ENCODE results near the gene CYP4F3. TPM values are rescaled to one million over a fixed set of nuclear protein-coding genes. Genes with fewer than 3 reads are reported as not detected.
"Not testable (repeated sequence)": the region's sequence is repeated elsewhere in the genome, so short reads cannot be mapped to it uniquely, and the experiment has no call there.

Gene CYP4F3, protein sequence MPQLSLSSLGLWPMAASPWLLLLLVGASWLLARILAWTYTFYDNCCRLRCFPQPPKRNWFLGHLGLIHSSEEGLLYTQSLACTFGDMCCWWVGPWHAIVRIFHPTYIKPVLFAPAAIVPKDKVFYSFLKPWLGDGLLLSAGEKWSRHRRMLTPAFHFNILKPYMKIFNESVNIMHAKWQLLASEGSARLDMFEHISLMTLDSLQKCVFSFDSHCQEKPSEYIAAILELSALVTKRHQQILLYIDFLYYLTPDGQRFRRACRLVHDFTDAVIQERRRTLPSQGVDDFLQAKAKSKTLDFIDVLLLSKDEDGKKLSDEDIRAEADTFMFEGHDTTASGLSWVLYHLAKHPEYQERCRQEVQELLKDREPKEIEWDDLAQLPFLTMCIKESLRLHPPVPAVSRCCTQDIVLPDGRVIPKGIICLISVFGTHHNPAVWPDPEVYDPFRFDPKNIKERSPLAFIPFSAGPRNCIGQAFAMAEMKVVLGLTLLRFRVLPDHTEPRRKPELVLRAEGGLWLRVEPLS
- polyA plus RNA-seq (2012; ENCODE audit: low read depth, missing spikeins) = 0.63 TPM

DNA sequence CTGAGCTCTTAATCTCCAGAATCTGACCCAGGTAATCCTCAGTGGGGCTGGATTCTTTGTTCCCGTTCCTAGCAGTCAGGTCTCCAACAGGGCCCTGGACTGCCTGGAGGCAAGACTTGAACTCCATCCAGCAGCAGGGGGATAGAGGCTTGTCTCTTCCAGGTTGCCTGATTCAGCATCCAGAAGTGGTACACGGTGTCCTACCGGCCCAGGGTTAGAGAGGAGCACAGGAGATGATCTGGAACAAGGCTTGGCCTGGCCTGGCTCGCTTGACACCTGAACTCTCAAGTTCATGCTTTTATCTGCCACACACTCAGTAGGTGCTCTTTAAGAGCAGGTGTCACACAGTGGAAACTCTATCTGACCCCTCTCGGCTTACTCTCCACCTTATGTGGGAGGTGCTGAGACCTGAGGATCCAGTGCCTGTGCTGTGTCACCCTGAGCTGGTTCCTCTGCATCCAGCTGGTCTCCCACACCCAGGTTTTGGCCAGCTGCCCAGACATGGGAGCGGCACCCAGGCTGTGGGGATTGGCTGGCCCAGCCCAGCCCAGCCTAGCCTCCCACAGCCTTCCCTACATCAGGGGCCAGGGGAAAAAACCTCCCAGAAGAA, at the start of gene CYP4F3:
TSS of gene CYP4F3 (plus strand) at position 604 of the 610 bp plus-strand sequence. CDS start 519 bp downstream, outside the sequence.
- DNase-seq (ENCODE audit: insufficient read length, low spot score) (no peak), FAIRE-seq (no peak)
- no peak for TF ChIP-seq POLR2AphosphoS5 (IDR thresholded peaks at IDR 0.05; ENCODE audit: low read depth, low read length)
- no peak for TF ChIP-seq POLR2A (IDR thresholded peaks at IDR 0.05; ENCODE audit: low read depth, low read length)
- TF ChIP-seq PAX5 (IDR thresholded peaks at IDR 0.05; ENCODE audit: insufficient read depth, low read length, severe bottlenecking) = no peak
- no peak for TF ChIP-seq POU2F2 (IDR thresholded peaks at IDR 0.05; ENCODE audit: low read depth, low read length)
- no peak for TF ChIP-seq SPI1 (IDR thresholded peaks at IDR 0.05; ENCODE audit: low read depth, low read length)
- no peak for TF ChIP-seq TAF1 (IDR thresholded peaks at IDR 0.05; ENCODE audit: low read depth, low read length)

DNA sequence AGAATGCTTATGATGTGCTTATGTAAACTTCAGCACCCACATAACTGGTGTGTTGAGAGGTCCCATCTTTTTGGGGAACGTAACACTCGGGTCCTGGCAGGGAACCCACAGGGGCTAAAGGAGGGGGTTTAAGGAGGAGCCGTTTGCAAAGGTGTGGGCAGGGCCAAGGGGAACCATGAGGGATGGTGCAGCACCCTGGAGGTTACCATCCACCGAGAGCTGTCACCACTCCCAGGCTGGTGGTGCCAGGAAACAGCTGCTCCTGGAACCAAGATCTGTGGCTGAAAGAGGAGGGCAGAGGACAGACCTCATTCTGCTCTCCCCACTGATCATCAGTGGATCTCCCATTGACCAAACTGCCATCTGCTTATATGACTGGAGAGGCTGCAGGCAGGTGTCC, 48.9 kb upstream of the CYP4F3 start:
- FAIRE-seq (no peak), DNase-seq (ENCODE audit: insufficient read length, low spot score) (no peak)
- TF ChIP-seq PAX5 (IDR thresholded peaks at IDR 0.05; ENCODE audit: insufficient read depth, low read length, severe bottlenecking) (no peak), POU2F2 (IDR thresholded peaks at IDR 0.05; ENCODE audit: low read depth, low read length) (no peak), SPI1 (IDR thresholded peaks at IDR 0.05; ENCODE audit: low read depth, low read length) (no peak), POLR2AphosphoS5 (IDR thresholded peaks at IDR 0.05; ENCODE audit: low read depth, low read length) (no peak), TAF1 (IDR thresholded peaks at IDR 0.05; ENCODE audit: low read depth, low read length) (no peak), POLR2A (IDR thresholded peaks at IDR 0.05; ENCODE audit: low read depth, low read length) (no peak)

DNA sequence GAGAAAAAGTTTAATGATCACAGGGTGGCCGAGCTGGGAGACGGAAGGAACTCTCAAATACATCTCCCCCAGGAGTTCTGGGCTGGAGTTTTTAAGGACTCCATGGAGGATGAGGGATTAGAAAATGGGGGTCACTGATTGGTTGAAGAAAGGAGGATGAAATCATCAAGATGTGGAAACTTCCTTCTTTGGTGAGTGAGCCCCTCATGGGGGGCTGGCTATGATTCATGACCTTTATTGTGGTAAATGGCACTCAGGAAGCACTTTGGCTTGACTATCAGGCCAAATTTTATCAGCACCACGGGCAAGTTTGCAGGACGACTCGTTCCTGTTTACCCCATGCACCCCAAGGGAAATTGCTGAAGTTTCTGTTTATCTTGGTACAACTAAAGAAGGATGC, 48.2 kb upstream of the CYP4F3 start:
- FAIRE-seq; DNase-seq (ENCODE audit: insufficient read length, low spot score): not testable (repeated sequence)

DNA sequence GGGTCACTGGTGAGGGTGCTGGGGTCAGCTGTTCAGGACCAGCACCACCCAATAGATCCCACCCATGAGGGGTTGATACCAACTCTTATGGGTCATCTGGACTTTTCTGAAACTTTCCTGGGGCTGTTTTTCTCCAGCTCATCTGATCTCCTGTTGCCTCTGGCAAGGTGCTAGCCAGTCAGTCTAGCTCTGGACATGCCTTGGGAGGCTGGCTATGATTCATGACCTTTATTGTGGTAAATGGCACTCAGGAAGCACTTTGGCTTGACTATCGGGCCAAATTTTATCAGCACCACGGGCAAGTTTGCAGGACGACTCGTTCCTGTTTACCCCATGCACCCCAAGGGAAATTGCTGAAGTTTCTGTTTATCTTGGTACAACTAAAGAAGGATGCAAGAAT, 46.9 kb upstream of the CYP4F3 start:
- FAIRE-seq; DNase-seq (ENCODE audit: insufficient read length, low spot score): not testable (repeated sequence)

DNA sequence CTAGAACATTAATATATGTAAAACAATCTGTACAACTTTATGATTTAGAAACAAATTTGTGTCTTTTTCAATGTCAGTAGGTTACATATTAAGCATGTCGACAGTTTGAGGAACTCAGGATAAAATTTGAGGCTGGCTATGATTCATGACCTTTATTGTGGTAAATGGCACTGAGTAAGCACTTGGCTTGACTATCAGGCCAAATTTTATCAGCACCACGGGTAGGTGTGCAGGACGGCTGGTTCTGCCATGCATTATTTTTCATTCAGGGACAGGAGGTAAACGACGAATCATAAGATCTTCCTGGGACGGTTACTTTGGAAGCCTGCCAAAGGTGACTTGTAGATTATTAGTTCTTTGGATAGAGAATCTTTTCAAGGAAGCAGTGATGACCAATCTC, 45.6 kb upstream of the CYP4F3 start:
- TF ChIP-seq POU2F2 (IDR thresholded peaks at IDR 0.05; ENCODE audit: low read depth, low read length) = no peak
- no peak for TF ChIP-seq TAF1 (IDR thresholded peaks at IDR 0.05; ENCODE audit: low read depth, low read length)
- TF ChIP-seq POLR2AphosphoS5 (IDR thresholded peaks at IDR 0.05; ENCODE audit: low read depth, low read length) = no peak
- TF ChIP-seq PAX5 (IDR thresholded peaks at IDR 0.05; ENCODE audit: insufficient read depth, low read length, severe bottlenecking) = no peak
- no peak for TF ChIP-seq POLR2A (IDR thresholded peaks at IDR 0.05; ENCODE audit: low read depth, low read length)
- TF ChIP-seq SPI1 (IDR thresholded peaks at IDR 0.05; ENCODE audit: low read depth, low read length) = no peak
- FAIRE-seq (no peak), DNase-seq (ENCODE audit: insufficient read length, low spot score) (no peak)

DNA sequence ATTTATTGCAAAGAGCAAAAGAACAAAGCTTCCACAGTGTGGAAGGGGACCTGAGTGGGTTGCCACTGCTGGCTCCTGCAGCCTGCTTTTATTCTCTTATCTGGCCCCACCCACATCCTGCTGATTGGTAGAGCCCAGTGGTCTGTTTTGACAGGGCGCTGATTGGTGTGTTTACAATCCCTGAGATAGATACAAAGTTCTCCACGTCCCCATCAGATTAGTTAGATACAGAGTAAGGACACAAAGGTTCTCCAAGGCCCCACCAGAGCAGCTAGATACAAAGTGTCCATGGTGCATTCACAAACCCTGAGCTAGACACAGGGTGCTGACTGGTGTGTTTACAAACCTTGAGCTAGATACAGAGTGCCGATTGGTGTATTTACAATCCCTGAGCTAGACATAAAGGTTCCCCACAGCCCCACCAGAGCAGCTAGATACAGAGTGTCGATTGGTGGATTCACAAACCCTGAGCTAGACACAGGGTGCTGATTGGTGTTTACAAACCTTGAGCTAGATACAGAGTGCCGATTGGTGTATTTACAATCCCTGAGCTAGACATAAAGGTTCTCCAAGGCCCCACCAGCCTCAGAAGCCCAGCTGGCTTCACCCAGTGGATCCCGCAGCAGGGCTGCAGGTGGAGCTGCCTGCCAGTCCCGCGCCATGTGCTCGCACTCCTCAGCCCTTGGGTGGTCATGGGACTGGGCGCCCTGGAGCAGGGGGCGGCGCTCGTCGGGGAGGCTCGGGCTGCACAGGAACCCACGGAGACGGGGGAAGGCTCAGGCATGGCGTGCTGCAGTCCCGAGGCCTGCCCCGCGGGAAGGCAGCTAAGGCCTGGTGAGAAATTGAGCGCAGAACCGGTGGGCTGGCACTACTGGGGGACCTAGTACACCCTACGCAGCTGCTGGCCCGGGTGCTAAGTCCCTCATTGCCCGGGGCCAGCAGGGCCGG, 32.4 kb upstream of the CYP4F3 start:
- not testable (repeated sequence) for DNase-seq (ENCODE audit: insufficient read length, low spot score); FAIRE-seq

DNA sequence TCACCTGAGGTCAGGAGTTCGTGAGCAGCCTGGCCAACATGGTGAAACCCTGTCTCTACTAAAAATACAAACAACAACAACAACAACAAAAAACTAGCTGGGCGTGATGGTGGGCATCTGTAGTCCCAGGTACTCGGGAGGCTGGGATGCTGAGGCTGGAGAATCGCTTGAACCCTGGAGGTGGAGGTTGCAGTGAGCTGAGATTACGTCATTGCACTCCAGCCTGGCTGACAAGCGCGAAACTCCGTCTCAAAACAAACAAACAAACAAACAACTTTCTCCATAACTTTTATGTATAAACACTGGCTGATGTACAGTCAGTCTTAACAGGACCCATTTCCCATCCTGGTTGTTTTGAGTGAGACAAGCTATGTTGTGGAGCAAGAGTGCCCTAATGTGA, 31.4 kb upstream of the CYP4F3 start:
- DNase-seq (ENCODE audit: insufficient read length, low spot score) (no peak), FAIRE-seq (no peak)
- no peak for TF ChIP-seq SPI1 (IDR thresholded peaks at IDR 0.05; ENCODE audit: low read depth, low read length)

DNA sequence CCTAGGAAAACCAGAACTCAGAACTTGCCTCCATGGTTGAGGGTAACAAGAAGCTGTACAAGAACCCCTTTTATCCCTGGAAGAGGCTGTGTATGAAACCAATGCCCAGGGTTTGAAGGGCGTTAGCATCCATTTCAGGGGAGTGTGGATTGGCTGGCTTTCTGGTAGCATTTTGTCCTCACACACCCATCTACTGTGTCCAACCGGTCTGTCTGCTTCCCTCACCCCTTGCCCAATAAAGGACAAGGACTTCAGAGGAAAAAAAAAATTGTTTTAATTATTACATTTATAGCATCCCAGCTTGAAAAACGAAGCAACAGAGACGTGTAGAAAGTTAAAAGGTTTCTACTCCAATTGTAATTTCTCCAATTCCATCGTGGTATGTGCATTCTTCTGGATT, 28.4 kb upstream of the CYP4F3 start:
- no peak for TF ChIP-seq POLR2AphosphoS5 (IDR thresholded peaks at IDR 0.05; ENCODE audit: low read depth, low read length)
- TF ChIP-seq POLR2A (IDR thresholded peaks at IDR 0.05; ENCODE audit: low read depth, low read length) = no peak
- FAIRE-seq = no peak
- DNase-seq (ENCODE audit: insufficient read length, low spot score) = no peak

DNA sequence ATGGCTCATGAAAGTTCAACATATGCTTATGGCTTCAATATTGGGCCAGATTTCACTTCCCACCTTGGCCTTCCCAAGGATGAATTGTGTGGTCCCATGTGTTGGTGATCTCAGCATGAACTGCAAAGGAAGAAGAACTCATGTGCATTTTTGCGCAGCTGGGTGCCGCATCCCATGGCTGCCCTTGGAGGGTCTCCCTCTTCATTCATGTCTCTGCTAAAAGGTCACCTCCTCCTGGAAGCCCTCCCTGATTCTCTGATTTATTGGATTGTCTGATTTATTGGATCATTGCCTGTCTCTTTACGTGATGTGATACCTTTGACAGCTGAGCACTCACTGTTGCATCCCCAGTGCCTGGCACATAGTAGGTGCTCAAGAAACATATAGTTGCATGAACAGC, 27.4 kb upstream of the CYP4F3 start:
- TF ChIP-seq POU2F2 (IDR thresholded peaks at IDR 0.05; ENCODE audit: low read depth, low read length) (no peak), TAF1 (IDR thresholded peaks at IDR 0.05; ENCODE audit: low read depth, low read length) (no peak), POLR2A (IDR thresholded peaks at IDR 0.05; ENCODE audit: low read depth, low read length) (no peak), SPI1 (IDR thresholded peaks at IDR 0.05; ENCODE audit: low read depth, low read length) (no peak), PAX5 (IDR thresholded peaks at IDR 0.05; ENCODE audit: insufficient read depth, low read length, severe bottlenecking) (no peak), POLR2AphosphoS5 (IDR thresholded peaks at IDR 0.05; ENCODE audit: low read depth, low read length) (no peak)
- FAIRE-seq = no peak
- no peak for DNase-seq (ENCODE audit: insufficient read length, low spot score)

Data from GM12891 (cell line).